DLD1 (cell line): Measurements from ENCODE around the gene FOS.

ENCODE experiments used
- in situ Hi-C: cut with HindIII; loops from 2 replicates; pipeline ENCODE4 v1.10.0; 2017; ENCODE audit warnings: low sequenced_read_pairs

The FOS gene

DNA sequence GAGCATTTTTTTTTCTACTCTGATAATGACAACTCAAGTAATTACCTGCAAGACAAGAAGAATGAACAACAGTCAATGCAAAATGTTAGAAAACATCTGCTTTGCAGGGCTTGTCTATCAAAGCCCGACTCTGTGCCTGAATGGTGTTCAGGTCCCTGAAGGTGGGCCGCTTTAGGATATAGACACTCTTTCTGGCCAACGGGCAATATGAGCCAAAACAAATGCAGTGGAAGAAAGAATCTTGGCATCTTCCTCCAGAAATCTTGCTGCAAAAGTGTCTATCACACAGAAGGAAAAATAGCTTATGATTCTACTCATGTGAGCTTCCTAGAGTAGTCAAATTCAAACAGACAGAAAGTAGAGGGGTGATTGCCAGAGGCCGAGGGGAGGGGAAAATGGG, 32.7 kb downstream of the FOS start:
- in situ Hi-C loops, result no loop called here

DNA sequence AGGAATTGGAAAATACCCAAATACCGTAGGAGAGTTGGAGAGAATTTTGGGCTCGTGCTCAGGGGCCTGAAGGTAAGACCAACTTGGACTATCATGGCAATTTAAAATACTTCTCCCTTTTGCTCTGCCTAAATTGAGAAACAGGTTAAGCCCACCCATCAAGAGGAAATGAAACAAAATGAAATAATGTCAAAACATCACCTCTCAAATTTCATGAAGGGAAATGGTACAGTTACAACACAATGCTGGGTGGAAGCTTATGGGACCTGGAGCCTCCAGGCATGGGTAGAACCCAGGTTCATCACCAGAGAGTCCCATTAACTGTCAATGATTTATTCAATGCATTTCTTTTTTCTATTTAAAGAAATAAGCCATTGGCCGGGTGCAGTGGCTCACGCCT, 33.7 kb downstream of the FOS start:
- in situ Hi-C loops, result no loop called here

DNA sequence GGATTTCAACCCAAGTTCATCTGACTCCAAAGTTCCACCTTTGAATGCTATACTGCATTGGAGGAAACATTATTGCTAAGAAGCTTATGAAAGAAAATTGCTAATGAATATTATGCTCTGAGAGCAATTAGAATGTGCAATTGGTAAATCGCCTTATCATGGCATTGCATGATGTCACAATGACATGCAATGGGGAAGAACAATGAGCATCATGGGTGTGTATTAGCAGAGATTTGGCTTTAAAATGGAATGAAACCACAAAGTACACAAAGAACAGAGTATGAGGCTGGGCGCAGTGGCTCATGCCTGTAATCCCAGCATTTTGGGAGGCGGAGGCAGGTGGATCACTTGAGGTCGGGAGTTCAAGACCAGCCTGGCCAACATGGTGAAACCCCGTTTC, 34.7 kb downstream of the FOS start:
- in situ Hi-C loops, result no loop called here

DNA sequence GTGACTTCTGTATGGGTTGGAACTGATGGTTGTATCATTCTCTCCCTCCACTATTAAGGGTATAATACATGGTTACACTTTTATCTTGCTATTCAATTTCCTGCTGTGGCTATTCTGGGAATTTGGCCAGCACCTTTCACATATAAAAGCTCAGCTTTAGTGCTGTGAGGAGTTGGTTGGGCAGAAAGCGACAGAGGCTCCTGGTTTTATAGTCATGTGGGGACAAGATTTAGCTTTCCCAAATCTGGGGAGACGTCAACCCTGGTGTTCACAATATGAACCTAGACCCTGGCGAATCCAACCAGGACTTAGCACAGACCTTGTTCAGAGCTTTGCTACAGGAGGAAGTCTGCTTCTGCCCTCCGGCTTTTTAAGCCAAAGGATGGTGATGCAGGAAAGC, 36.5 kb downstream of the FOS start:
- in situ Hi-C loops, result no loop called here

DNA sequence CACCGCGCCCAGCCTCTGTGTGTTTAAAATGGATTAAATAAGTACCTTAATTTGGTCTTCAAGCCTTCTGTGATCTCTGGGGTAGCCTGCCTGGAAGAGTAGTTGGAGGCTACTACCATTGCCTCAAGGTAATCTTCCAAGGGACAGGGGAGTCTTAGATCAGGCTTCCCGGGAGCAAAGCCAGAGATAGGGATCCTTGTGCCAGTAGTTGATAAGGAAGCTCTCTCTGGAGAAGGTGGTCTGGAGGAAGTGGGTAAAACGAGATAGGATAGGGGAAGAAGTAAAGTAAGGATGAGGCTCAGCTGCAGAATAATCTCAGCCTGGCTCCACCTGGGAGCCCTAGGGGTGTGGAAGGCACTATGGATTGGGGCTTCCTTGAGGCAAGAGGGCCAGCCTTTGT, 38.5 kb downstream of the FOS start:
- in situ Hi-C loops, result no loop called here

DNA sequence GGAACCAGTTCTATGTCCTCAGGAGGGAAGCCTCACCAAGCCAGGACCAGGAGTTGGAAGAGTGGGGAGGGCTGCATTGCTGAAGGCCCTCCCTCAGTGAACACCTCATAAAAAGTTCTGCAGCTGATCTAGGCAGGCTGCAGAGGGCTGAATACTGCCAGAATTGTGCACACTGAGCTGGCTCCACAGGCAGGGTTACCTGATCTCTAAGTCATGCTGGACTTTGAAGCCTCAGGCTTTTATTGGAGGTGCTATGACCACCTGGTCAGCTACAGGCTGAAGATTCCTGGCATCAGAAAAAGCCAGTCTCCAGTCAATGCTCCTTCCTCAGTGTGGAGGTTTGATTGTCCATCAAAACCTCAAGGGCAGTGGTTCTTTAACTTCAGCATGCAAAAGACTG, 39.7 kb downstream of the FOS start:
- in situ Hi-C loops, result no loop called here

DNA sequence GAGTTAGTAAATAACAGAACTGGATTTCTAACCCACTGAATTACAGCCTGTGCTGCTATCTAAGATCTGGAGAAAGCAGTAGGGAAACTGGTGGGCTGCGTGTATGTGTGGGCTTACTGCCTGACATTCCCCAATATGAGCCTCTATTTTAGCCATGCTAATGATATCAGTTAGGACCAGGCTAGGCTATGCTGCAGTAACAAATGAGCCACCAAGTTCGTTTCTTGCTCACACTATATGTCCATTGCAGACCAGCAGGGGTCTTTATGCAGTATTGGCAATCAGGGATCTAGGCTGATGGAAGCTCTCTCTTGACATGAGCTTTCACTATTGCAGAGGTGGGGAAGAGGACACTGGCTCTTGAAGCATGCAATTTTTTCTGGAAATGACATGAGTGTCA, 40.4 kb downstream of the FOS start:
- in situ Hi-C loops, result no loop called here

DNA sequence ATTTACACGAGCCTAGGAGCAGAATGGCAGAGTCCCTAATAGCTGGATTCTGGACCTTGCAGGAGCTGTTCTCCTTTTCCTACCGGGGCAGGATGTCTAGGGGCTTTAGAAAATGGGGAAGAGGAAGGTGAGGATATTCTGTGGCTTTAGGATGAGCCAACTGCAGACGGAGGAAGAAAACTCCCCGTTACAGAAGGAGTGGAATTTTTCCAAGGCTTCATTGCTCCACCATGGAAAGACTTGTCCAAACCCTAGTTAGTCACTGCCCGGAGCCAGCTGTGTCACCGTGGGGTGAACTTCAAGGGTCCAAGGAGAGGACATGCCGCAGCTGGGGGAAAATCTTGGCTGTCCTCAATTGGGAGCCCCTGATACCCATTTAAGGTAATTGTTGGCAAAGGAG, 41.6 kb downstream of the FOS start:
- in situ Hi-C loops, result no loop called here

DNA sequence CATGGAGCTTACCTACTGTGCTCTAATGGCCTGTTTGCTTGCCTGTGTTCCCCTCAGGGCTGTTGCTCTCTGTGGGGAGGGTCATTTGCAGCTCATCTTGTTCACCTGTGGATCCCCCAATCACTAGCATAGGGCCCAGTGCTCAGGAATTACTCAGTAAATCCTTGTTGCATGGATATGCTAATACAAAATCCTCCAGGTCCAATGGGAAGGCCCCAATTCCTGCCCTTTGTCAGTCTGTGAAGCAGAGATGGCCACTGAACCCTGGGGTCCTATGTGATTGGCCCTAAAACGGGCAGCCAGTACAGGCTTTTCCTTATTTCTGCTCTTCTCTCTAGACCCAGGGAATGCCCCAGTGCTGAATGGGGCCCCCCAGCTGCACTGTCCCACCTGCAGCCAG, 44.1 kb downstream of the FOS start:
- in situ Hi-C loops, result no loop called here

DNA sequence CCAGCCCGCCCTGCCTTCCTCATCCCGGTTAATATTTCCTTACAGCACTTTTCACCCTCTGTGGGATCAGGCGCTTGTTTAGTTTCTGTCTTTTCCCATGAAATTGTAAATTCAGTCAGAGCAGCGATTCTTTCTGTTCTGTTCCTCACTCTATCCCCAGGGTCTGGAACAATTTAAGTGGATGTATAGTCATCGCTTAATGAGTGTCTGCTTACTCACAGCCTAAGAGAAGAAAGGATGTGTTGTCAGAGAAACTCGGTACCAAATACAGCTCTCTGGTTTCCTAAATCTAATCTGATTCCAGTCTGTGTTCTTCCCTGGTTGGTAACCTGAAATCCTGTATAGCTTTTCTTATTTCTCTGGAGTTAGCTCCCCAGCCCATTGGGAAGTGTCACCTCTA, 44.9 kb downstream of the FOS start:
- in situ Hi-C loops, result no loop called here

DNA sequence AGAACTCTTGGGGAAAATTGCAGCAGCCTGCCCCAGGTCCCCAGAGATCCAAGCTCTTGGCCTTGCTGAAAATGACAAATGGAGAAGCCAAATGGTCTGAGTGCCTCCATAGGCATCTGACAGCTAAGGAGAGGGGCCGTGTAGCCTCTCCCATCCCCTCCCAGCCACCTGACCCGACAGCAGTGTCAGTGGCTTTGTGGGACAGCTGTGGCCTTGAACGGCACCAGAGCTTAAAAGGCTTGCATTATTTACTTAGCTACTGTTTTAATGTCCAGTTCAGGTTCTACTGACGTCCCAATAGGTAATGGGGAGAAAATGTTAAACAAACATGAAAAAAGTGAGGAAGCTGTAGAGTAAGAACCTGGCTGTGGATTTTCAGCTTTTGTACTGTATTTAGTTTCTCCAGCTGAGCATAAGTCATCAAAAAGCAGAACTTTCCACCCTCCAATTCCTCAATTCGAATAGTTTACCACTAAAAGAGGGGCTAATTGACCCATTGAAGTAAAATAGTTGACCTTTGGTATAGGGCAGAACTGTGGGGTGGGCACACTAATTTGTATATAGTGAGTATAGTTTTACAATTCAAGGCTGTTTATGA, 50.0 kb downstream of the FOS start:
- in situ Hi-C loops, result no loop called here

DNA sequence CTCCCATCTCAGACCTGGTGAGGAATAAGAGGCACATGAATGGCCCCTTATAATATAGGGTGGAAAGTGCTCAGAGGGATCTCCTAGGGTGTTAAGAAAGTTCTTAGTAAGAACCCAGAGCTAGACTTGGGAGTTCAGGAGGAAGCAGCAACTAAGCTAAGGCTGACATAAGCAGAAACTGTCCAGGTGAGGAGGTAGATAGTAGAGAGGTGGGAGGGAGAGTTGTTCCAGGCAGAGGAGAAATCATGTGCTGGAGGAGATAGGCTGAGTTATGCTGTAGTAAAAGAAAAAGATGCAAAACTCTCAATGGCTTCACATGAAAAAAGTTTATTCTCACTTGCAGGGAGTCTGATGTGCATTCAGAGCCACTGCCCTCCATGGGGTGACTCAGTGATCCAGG, 50.7 kb downstream of the FOS start:
- in situ Hi-C loops, result no loop called here

DNA sequence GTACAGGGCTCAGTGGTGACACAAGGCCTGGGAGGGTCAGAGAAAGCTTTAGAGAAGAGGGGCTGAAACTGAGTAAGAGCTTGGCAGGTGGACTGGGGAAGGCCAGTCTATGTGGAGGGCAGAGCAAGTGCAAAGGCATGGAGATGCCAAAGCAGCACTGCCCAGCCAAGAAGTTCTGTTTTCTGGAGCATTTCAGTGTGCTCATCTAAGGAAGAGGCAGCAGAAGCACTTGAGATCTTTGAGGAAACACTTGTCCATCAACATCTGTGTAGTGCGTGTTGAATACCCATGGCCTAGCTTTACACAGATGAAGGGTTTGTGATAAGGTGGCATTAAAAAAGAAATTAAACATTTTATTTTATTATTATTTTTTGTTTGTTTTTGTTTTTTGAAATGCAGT, 52.8 kb downstream of the FOS start:
- in situ Hi-C loops, result loop anchor here (10.0 kb wide), 1 partner anchor 103 kb away; no protein-coding TSS in a partner anchor
